HepG2 (cell line): ENCODE results near the gene PDLIM5. TPM values are rescaled to one million over a fixed set of nuclear protein-coding genes. Genes with fewer than 3 reads are reported as not detected.

Experiments
- ARNT2 ChIP-seq: sonication (generic); formaldehyde crosslinking; IDR thresholded peaks from 2 replicates; pipeline ENCODE4 v1.8.0; 2022; ENCODE audit warnings: mild to moderate bottlenecking, low read depth, missing genetic modification reagents, moderate library complexity
- ARNTL ChIP-seq: sonication (generic); formaldehyde crosslinking; IDR thresholded peaks from 2 replicates; pipeline ENCODE4 v1.4.0; 2020; ENCODE audit warnings: mild to moderate bottlenecking, missing genetic modification reagents
- CBFB ChIP-seq: sonication (generic); formaldehyde crosslinking; IDR thresholded peaks from 2 replicates; pipeline ENCODE4 v1.4.0; 2020; ENCODE audit warnings: missing genetic modification reagents
- EHMT2 ChIP-seq: fragments of 200-600 bp; sonication (generic); IDR thresholded peaks from 2 replicates; pipeline ENCODE4 v1.7.0; 2017; ENCODE audit warnings: antibody characterized with exemption, low read depth, low read length, borderline replicate concordance
- FLYWCH1 ChIP-seq: sonication (generic); formaldehyde crosslinking; IDR thresholded peaks from 2 replicates; pipeline ENCODE4 v1.8.1; 2023; ENCODE audit warnings: mild to moderate bottlenecking, missing genetic modification reagents
- GPN1 ChIP-seq: sonication (generic); formaldehyde crosslinking; IDR thresholded peaks from 2 replicates; pipeline ENCODE4 v1.5.1; 2020; ENCODE audit warnings: missing genetic modification reagents, borderline replicate concordance
- GZF1 ChIP-seq: sonication (generic); formaldehyde crosslinking; IDR thresholded peaks from 2 replicates; pipeline ENCODE4 v1.5.1; 2020; ENCODE audit warnings: mild to moderate bottlenecking, missing genetic modification reagents
- HMGA1 ChIP-seq: sonication (generic); formaldehyde crosslinking; conservative IDR thresholded peaks from 2 replicates; pipeline ENCODE4 v1.4.0; 2020; ENCODE audit warnings: missing genetic modification reagents
- HOXD1 ChIP-seq: sonication (generic); formaldehyde crosslinking; IDR thresholded peaks from 2 replicates; pipeline ENCODE4 v1.5.0; 2020; ENCODE audit warnings: missing genetic modification reagents
- KDM1A ChIP-seq: IDR thresholded peaks from 2 replicates; pipeline ENCODE4 v1.6.1; 2016; ENCODE audit warnings: missing compliant biosample characterization
- LBX2 ChIP-seq: sonication (generic); formaldehyde crosslinking; IDR thresholded peaks from 2 replicates; pipeline ENCODE4 v1.5.0; 2020; ENCODE audit warnings: missing genetic modification reagents, mild to moderate bottlenecking, borderline replicate concordance
- MLX ChIP-seq: IDR thresholded peaks from 2 replicates; pipeline ENCODE4 v1.6.1; 2016
- NR2C2 ChIP-seq: sonication (generic); formaldehyde crosslinking; IDR thresholded peaks from 2 replicates; pipeline ENCODE4 v1.4.0; 2020; ENCODE audit warnings: missing genetic modification reagents, mild to moderate bottlenecking, moderate library complexity, borderline replicate concordance
- NRL ChIP-seq: sonication (generic); formaldehyde crosslinking; IDR thresholded peaks from 2 replicates; pipeline ENCODE4 v1.5.0; 2020; ENCODE audit warnings: missing genetic modification reagents, mild to moderate bottlenecking, moderate library complexity, borderline replicate concordance
- RELA ChIP-seq: sonication (generic); formaldehyde crosslinking; IDR thresholded peaks from 2 replicates; pipeline ENCODE4 v1.4.0; 2020; ENCODE audit warnings: missing genetic modification reagents
- SIN3A ChIP-seq: IDR thresholded peaks from 2 replicates; pipeline ENCODE4 v1.6.1; 2011; ENCODE audit warnings: low read depth, mild to moderate bottlenecking, control low read depth, low read length, borderline replicate concordance
- SP4 ChIP-seq: sonication (generic); formaldehyde crosslinking; IDR thresholded peaks from 2 replicates; pipeline ENCODE4 v1.8.1; 2023; ENCODE audit warnings: mild to moderate bottlenecking, missing genetic modification reagents
- ZBTB21 ChIP-seq: sonication (generic); formaldehyde crosslinking; IDR thresholded peaks from 2 replicates; pipeline ENCODE4 v1.4.0; 2020; ENCODE audit warnings: missing genetic modification reagents
- ZFAT ChIP-seq: sonication (generic); formaldehyde crosslinking; conservative IDR thresholded peaks from 2 replicates; pipeline ENCODE4 v1.8.1; 2023; ENCODE audit warnings: missing genetic modification reagents, inconsistent platforms
- ZNF224 ChIP-seq: sonication (generic); formaldehyde crosslinking; IDR thresholded peaks from 2 replicates; pipeline ENCODE4 v1.5.0; 2020; ENCODE audit warnings: mild to moderate bottlenecking, missing genetic modification reagents
- ZNF407 ChIP-seq: sonication (generic); formaldehyde crosslinking; IDR thresholded peaks from one replicate; pipeline ENCODE4 v1.5.1; 2020; ENCODE audit warnings: mild to moderate bottlenecking, missing genetic modification reagents; ENCODE audit errors: not compliant biosample characterization
- ZNF431 ChIP-seq: sonication (generic); formaldehyde crosslinking; IDR thresholded peaks from 2 replicates; pipeline ENCODE4 v1.9.0; 2022; ENCODE audit warnings: missing genetic modification reagents, low read depth, mild to moderate bottlenecking, borderline replicate concordance
- ZNF432 ChIP-seq: sonication (generic); formaldehyde crosslinking; IDR thresholded peaks from 2 replicates; pipeline ENCODE4 v1.5.0; 2020; ENCODE audit warnings: missing genetic modification reagents, mild to moderate bottlenecking, borderline replicate concordance
- polyA plus RNA-seq, 8 experiments: library from polyadenylated mRNA; depleted of rRNA in 3 of 8; stranded (reverse) in 7 of 8; unstranded in 1 of 8; fragments of >200 nt; fragmentation: Illumina TruSeq in 4 of 8; extraction: Trizol in 4 of 8; gene quantifications; 2 replicates each; pipeline versions ENCODE4 v1.2.1 to v1.2.3, GENCODE V29; 2011 to 2016; ENCODE audit warnings: low read depth in 4 of 8, missing spikeins in 1 of 8, mixed read lengths in 1 of 8; ENCODE audit not compliant: insufficient read depth in 1 of 8
- total RNA-seq, 5 experiments: library from RNA; depleted of rRNA; stranded (reverse); fragments of >200 nt; fragmentation: Illumina TruSeq; extraction: Trizol; gene quantifications; 2 replicates each; pipeline ENCODE4 v1.2.3, GENCODE V29; 2016; ENCODE audit warnings: low read depth in 1 of 5

Gene PDLIM5
- total and polyA plus RNA-seq, 2 of the 13 experiments (the other 11 are each of a cell fraction or from before 2014, with no cell fraction given) = 52.8 to 119 TPM

GRCh38 chr4:94564252-94564651, 112.5 kb downstream of the PDLIM5 start (continued):
- TF ChIP-seq HOXD1 (CRISPR knock-in tag) (no peak), ARNT2 (CRISPR knock-in tag) (no peak), KDM1A (CRISPR knock-in tag) (peak; percentile 81), ZNF407 (CRISPR knock-in tag) (no peak), NRL (no peak), RELA (CRISPR knock-in tag) (no peak), EHMT2 (peak; percentile 76; the same call in 1 of the 2 replicates), NR2C2 (CRISPR knock-in tag) (peak; percentile 50; the same call in 1 of the 2 replicates), MLX (CRISPR knock-in tag) (0 out of 2 replicates have a peak, but pooled peaks have one; percentile 40), GZF1 (no peak), LBX2 (CRISPR knock-in tag) (no peak), FLYWCH1 (CRISPR knock-in tag) (no peak), ARNTL (CRISPR knock-in tag) (0 out of 2 replicates have a peak, but pooled peaks have one; percentile 30), ZNF431 (CRISPR knock-in tag) (no peak), SP4 (CRISPR knock-in tag) (no peak), GPN1 (CRISPR knock-in tag) (no peak), ZFAT (CRISPR knock-in tag) (no peak), HMGA1 (CRISPR knock-in tag) (no peak), ZBTB21 (no peak), ZNF432 (CRISPR knock-in tag) (no peak), SIN3A (no peak), CBFB (no peak), ZNF224 (CRISPR knock-in tag) (no peak)
